ENCODE data around the gene TOMM20. TPM values are rescaled to one million over a fixed set of nuclear protein-coding genes. Genes with fewer than 3 reads are reported as not detected.
A peak's percentile ranks its signal among the peaks of the same experiment; 100 is the strongest.

The TOMM20 gene
- 64.4 and 75.0 TPM in 2 replicates for total RNA-seq

GRCh38 chr1:235128456-235129328 is at the start of gene TOMM20:
Gene TOMM20 (minus strand): TSS chr1:235128837. CDS start chr1:235128715, 122 bp downstream.

GRCh38 chr1:235160957-235161684 is 32.5 kb upstream of the TOMM20 start, which contains the start of gene RBM34:
Gene RBM34 (minus strand): TSS chr1:235161250. CDS start chr1:235161226, 24 bp downstream.

Small RNA genes lying within 50 kb of the gene (small RNA-seq; reads per million reads assigned to genes)
- not detected for gene AL732292.1
- 134 reads per million, percentile 98 among the genes with 10 or more reads in this experiment for gene SNORA14B

Other genes starting within 250 kb of the TOMM20 start
- gene RBM34, start 32.4 kb upstream of the TOMM20 start, total RNA-seq, result 37.5 and 39.3 TPM in 2 replicates
- 18.9 and 42.4 TPM in 2 replicates for gene ARID4B, start 199.3 kb upstream of the TOMM20 start, total RNA-seq
- gene GGPS1, start 199.7 kb upstream of the TOMM20 start, total RNA-seq, result 22.4 and 32.4 TPM in 2 replicates
- 15.3 and 19.2 TPM in 2 replicates for gene TBCE, start 238.6 kb upstream of the TOMM20 start, total RNA-seq